22Rv1 (cell line): ENCODE data around the gene APBA3.

Experiments used
- CTCF ChIP-seq: fragments of 450-650 bp; IDR thresholded peaks from 2 replicates; pipeline ENCODE4 v1.5.1; 2017; ENCODE audit warnings: mild to moderate bottlenecking
- ZFX ChIP-seq: fragments of 450-650 bp; IDR thresholded peaks from 2 replicates; pipeline ENCODE4 v1.6.1; 2017; ENCODE audit warnings: antibody characterized with exemption, borderline replicate concordance

- TF ChIP-seq CTCF (no peak), ZFX (no peak)
Observed at GRCh38 chr19:3746371-3747056, 15.0 kb downstream of the APBA3 start.
